IMR-90 (cell line): ENCODE results near the gene SRP14. TPM values are rescaled to one million over a fixed set of nuclear protein-coding genes. Genes with fewer than 3 reads are reported as not detected.
A peak's percentile ranks its signal among the peaks of the same experiment; 100 is the strongest.

ENCODE experiments used
- ATAC-seq: fragments of 200-7000 bp; cut with Tn5 transposase; 2 replicates; pipeline ENCODE4 v1.9.1; 2020; ENCODE audit warnings: low read depth, mild to moderate bottlenecking, moderate library complexity
- BruUV-seq: library from RNA; stranded (reverse); fragments of 400-500 nt; replicated peaks from 2 replicates; lab custom pipeline; 2021; lab: Mats Ljungman, UMichigan
- CTCF ChIA-PET: fragments of 300-600 bp; formaldehyde crosslinking; extraction: SDS; loops from one replicate; lab custom pipeline; 2021; ENCODE audit warnings: antibody characterized with exemption; lab: Yijun Ruan, JAX
- POLR2A ChIA-PET: fragments of 300-600 bp; sonication (Branson Sonifier 250); formaldehyde crosslinking; loops from one replicate; lab custom pipeline; 2022; ENCODE audit warnings: antibody characterized with exemption; ENCODE audit not compliant: unreplicated experiment; lab: Charles Lee
- DNase-seq: peaks from one replicate; pipeline ENCODE4 v3.0.0; 2013
- H2AFZ ChIP-seq: replicated peaks from 2 replicates; pipeline ENCODE3; 2013; ENCODE audit warnings: low read length, mild to moderate bottlenecking; ENCODE audit not compliant: poor library complexity
- H2AK5ac ChIP-seq: 2 replicates; pipeline ENCODE4 v1.6.1; 2013; ENCODE audit warnings: low read depth, low read length, inconsistent platforms
- H2AK9ac ChIP-seq: replicated peaks from 2 replicates; pipeline ENCODE3; 2013; ENCODE audit warnings: mild to moderate bottlenecking, low read depth, low read length, moderate library complexity; ENCODE audit not compliant: poor library complexity
- H2BK120ac ChIP-seq: 2 replicates; pipeline ENCODE4 v1.6.1; 2013; ENCODE audit warnings: low read depth, low read length, inconsistent platforms
- H2BK15ac ChIP-seq: 3 replicates; pipeline ENCODE4 v1.6.1; 2013; ENCODE audit warnings: low read depth, low read length, inconsistent platforms
- H2BK20ac ChIP-seq: 2 replicates; pipeline ENCODE4 v1.6.1; 2013; ENCODE audit warnings: low read depth, mild to moderate bottlenecking, inconsistent platforms, low read length, moderate library complexity
- H2BK5ac ChIP-seq: 2 replicates; pipeline ENCODE4 v1.6.1; 2013; ENCODE audit warnings: mild to moderate bottlenecking, low read depth, low read length, inconsistent platforms; ENCODE audit not compliant: poor library complexity, severe bottlenecking
- H3K14ac ChIP-seq: replicated peaks from 2 replicates; pipeline ENCODE4 v1.6.1; 2013; ENCODE audit warnings: low read depth, low read length, inconsistent platforms
- H3K18ac ChIP-seq: 2 replicates; pipeline ENCODE4 v1.6.1; 2013; ENCODE audit warnings: low read depth, low read length, control low read depth
- H3K23ac ChIP-seq: 2 replicates; pipeline ENCODE4 v1.6.1; 2013; ENCODE audit warnings: low read depth, low read length, inconsistent platforms
- H3K27ac ChIP-seq: 2 replicates; pipeline ENCODE4 v1.5.1; 2013; ENCODE audit warnings: mild to moderate bottlenecking, control low read depth, low read length; ENCODE audit not compliant: insufficient read depth
- H3K27me3 ChIP-seq: 2 replicates; pipeline ENCODE4 v1.6.1; 2013; ENCODE audit warnings: low read length; ENCODE audit not compliant: control insufficient read depth, insufficient read depth
- H3K36me3 ChIP-seq: 2 replicates; pipeline ENCODE4 v1.6.1; 2013; ENCODE audit warnings: low read length, mixed read lengths; ENCODE audit not compliant: control insufficient read depth, insufficient read depth
- H3K4ac ChIP-seq: 2 replicates; pipeline ENCODE4 v1.6.1; 2013; ENCODE audit warnings: low read depth, low read length, inconsistent platforms
- H3K4me1 ChIP-seq: 2 replicates; pipeline ENCODE4 v1.6.1; 2013; ENCODE audit warnings: low read length, mixed read lengths; ENCODE audit not compliant: control insufficient read depth, insufficient read depth
- H3K4me2 ChIP-seq: 2 replicates; pipeline ENCODE4 v1.6.1; 2013; ENCODE audit warnings: low read depth, mild to moderate bottlenecking, control low read depth, low read length, moderate library complexity
- H3K4me3 ChIP-seq: 2 replicates; pipeline ENCODE4 v1.5.1; 2013; ENCODE audit warnings: low read depth, mild to moderate bottlenecking, control low read depth, low read length, moderate library complexity; ENCODE audit not compliant: insufficient read depth
- H3K56ac ChIP-seq: 2 replicates; pipeline ENCODE4 v1.6.1; 2013; ENCODE audit warnings: low read length, inconsistent platforms; ENCODE audit not compliant: insufficient read depth; ENCODE audit errors: extremely low read depth
- H3K79me1 ChIP-seq, 2 experiments: 2 replicates each; pipeline ENCODE4 v1.6.1; 2013; ENCODE audit warnings: low read length in 2 of 2, inconsistent platforms in 1 of 2, low read depth in 1 of 2
- H3K9ac ChIP-seq: 2 replicates; pipeline ENCODE4 v1.6.1; 2013; ENCODE audit warnings: low read depth, low read length, control low read depth
- H3K9me1 ChIP-seq: 2 replicates; pipeline ENCODE4 v1.6.1; 2013; ENCODE audit warnings: low read length, inconsistent platforms; ENCODE audit not compliant: insufficient read depth
- H3K9me3 ChIP-seq: 2 replicates; pipeline ENCODE4 v1.6.1; 2013; ENCODE audit warnings: low read length; ENCODE audit not compliant: control insufficient read depth, insufficient read depth
- H4K20me1 ChIP-seq: 2 replicates; pipeline ENCODE4 v1.6.1; 2013; ENCODE audit warnings: low read length, inconsistent platforms; ENCODE audit not compliant: insufficient read depth
- H4K5ac ChIP-seq: 2 replicates; pipeline ENCODE4 v1.6.1; 2013; ENCODE audit warnings: mild to moderate bottlenecking, low read depth, low read length, control low read depth
- H4K8ac ChIP-seq, 2 experiments: 2 replicates each; pipeline ENCODE4 v1.6.1; 2013; ENCODE audit warnings: low read depth in 2 of 2, low read length in 2 of 2, control low read depth in 1 of 2, inconsistent platforms in 1 of 2
- H4K91ac ChIP-seq: 2 replicates; pipeline ENCODE4 v1.6.1; 2013; ENCODE audit warnings: low read depth, low read length, inconsistent platforms; ENCODE audit not compliant: insufficient read depth
- BHLHE40 ChIP-seq: fragments of 150-350 bp; IDR thresholded peaks from 2 replicates; pipeline ENCODE4 v1.6.1; 2016; ENCODE audit warnings: mild to moderate bottlenecking, low read depth, low read length
- CEBPB ChIP-seq: IDR thresholded peaks from 2 replicates; pipeline ENCODE4 v1.6.1; 2012; ENCODE audit warnings: low read depth, low read length, improper control_type of control experiment
- CHD1 ChIP-seq: IDR thresholded peaks from 2 replicates; pipeline ENCODE4 v1.6.1; 2012; ENCODE audit warnings: low read depth, low read length, improper control_type of control experiment
- CTCF ChIP-seq: conservative IDR thresholded peaks from 2 replicates; pipeline ENCODE4 v1.5.1; 2012; ENCODE audit warnings: mild to moderate bottlenecking, low read depth, low read length, improper control_type of control experiment
- ELK1 ChIP-seq: fragments of 150-350 bp; IDR thresholded peaks from 2 replicates; pipeline ENCODE4 v1.6.1; 2016; ENCODE audit warnings: low read depth, mild to moderate bottlenecking, low read length, moderate library complexity, borderline replicate concordance
- FOS ChIP-seq: fragments of 150-350 bp; IDR thresholded peaks from 2 replicates; pipeline ENCODE4 v1.6.1; 2016; ENCODE audit warnings: low read depth, low read length
- MAFK ChIP-seq: IDR thresholded peaks from 2 replicates; pipeline ENCODE4 v1.6.1; 2012; ENCODE audit warnings: low read depth, low read length, improper control_type of control experiment
- MAZ ChIP-seq: IDR thresholded peaks from 2 replicates; pipeline ENCODE4 v1.6.1; 2012; ENCODE audit warnings: low read depth, mild to moderate bottlenecking, low read length, improper control_type of control experiment, moderate library complexity, borderline replicate concordance
- MXI1 ChIP-seq: IDR thresholded peaks from 2 replicates; pipeline ENCODE4 v1.6.1; 2012; ENCODE audit warnings: low read depth, mild to moderate bottlenecking, low read length, moderate library complexity, borderline replicate concordance
- NFE2L2 ChIP-seq: fragments of 150-350 bp; IDR thresholded peaks from 2 replicates; pipeline ENCODE4 v1.6.1; 2016; ENCODE audit warnings: low read depth, mild to moderate bottlenecking, low read length
- POLR2A ChIP-seq: IDR thresholded peaks from 2 replicates; pipeline ENCODE4 v1.6.1; 2012; ENCODE audit warnings: mild to moderate bottlenecking, low read depth, low read length
- RAD21 ChIP-seq: IDR thresholded peaks from 2 replicates; pipeline ENCODE4 v1.6.1; 2012; ENCODE audit warnings: low read length, improper control_type of control experiment
- RCOR1 ChIP-seq: IDR thresholded peaks from 2 replicates; pipeline ENCODE4 v1.6.1; 2012; ENCODE audit warnings: mild to moderate bottlenecking, low read length, improper control_type of control experiment; ENCODE audit not compliant: insufficient replicate concordance
- RFX5 ChIP-seq: IDR thresholded peaks from 2 replicates; pipeline ENCODE4 v1.8.0; 2012; ENCODE audit warnings: low read depth, mild to moderate bottlenecking, low read length, moderate library complexity
- SMC3 ChIP-seq: fragments of 150-350 bp; IDR thresholded peaks from 2 replicates; pipeline ENCODE4 v1.6.1; 2016; ENCODE audit warnings: low read depth, mild to moderate bottlenecking, antibody characterized with exemption, low read length, moderate library complexity
- USF2 ChIP-seq: fragments of 150-350 bp; IDR thresholded peaks from 2 replicates; pipeline ENCODE4 v1.6.1; 2017; ENCODE audit warnings: mild to moderate bottlenecking, antibody characterized with exemption, low read length, low read depth
- WGBS, 2 experiments: methylation state at CpG; one replicate each; pipeline versions ENCODE4 v1.1.5 to v1.1.7; 2013; ENCODE audit warnings: missing lambda C conversion rate in 2 of 2; ENCODE audit not compliant: insufficient read length in 1 of 2; ENCODE audit errors: extremely low coverage in 2 of 2; 5-methylcytosine and 5-hydroxymethylcytosine counted together
- dilution Hi-C: fragments of 300-500 bp; cut with HindIII; formaldehyde crosslinking; loops from one replicate; pipeline ENCODE4 v1.14.3; 2018; ENCODE audit warnings: low sequenced_read_pairs; ENCODE audit not compliant: unreplicated experiment
- in situ Hi-C: fragments of 300-500 bp; cut with MboI; formaldehyde crosslinking; loops from 3 replicates; pipeline ENCODE4 v1.14.3; 2019; ENCODE audit warnings: low sequenced_read_pairs, inconsistent platforms, mixed read lengths
- intact Hi-C: fragments of 100-400 bp; cut with micrococcal nuclease; formaldehyde crosslinking; loops from 2 replicates; pipeline ENCODE4 v1.10.0; 2022
- polyA plus RNA-seq, 3 experiments: library from polyadenylated mRNA; depleted of rRNA; stranded (reverse); fragments of >200 nt; gene quantifications; 2 replicates each; pipeline ENCODE4 v1.2.3, GENCODE V29; 2012; ENCODE audit warnings: low replicate concordance in 1 of 3
- total RNA-seq: library from RNA; depleted of rRNA; stranded (reverse); fragments of >200 nt; gene quantifications from 2 replicates; pipeline ENCODE4 v1.2.3, GENCODE V29; 2012

The SRP14 gene
- total and polyA plus RNA-seq, 2 of the 4 experiments (the other 2 are of a cell fraction), result 106 to 295 TPM

DNA sequence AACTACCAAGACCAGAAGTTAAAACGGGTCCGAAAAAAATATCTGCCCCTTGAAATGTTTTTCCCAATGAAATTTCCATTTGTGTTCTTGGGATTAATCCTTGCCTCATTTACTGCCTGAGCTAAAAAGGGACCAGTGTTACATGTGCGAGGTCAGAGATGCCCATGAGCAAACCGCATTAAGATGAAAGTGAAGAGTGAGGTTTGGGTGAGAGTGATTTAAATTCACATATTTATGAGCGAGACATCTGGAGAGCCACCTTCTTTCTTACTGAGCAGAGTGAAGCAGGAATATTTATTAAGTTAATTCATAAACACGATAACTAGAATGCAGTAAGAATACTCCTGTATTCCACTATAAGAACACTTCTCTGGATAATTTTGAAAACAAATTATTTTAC is 41.3 kb downstream of the SRP14 start:
- whole genome bisulfite sequencing, 2 experiments, result 85% methylated on average over 4 of the region's 6 CpGs; no CpG with 5 or more reads in 1 of the 2 experiments
- Histone ChIP-seq H3K23ac (no peak overlapping the region), H3K18ac (peak overlapping the region; percentile 78; the same call in 1 of the 2 replicates), H2BK120ac (peak overlapping the region; percentile 63; the same call in 1 of the 2 replicates), H3K9me3 (no peaks in the 10 kb centered on the region), H4K5ac (peak overlapping the region; percentile 54; the same call in 1 of the 2 replicates), H3K4me1 (peaks cover 8% of the 10 kb centered on the region; the same call in 1 of the 2 replicates), H3K79me1 (peaks cover 14 to 17% of the 10 kb centered on the region in 2 experiments), H3K14ac (peak overlapping the region; percentile 50), H3K27me3 (no peaks in the 10 kb centered on the region), H3K4me3 (no peak overlapping the region), H2AFZ (no peak overlapping the region), H3K56ac (no peak overlapping the region), H2BK5ac (peak overlapping the region; percentile 62), H3K36me3 (peaks cover 37% of the 10 kb centered on the region), H2AK9ac (no peak overlapping the region), H3K9ac (no peak overlapping the region), H2BK20ac (peak overlapping the region; percentile 64; the same call in 1 of the 2 replicates), H3K4me2 (no peak overlapping the region), H4K91ac (no peak overlapping the region), H2BK15ac (peak overlapping the region; percentile 69; the same call in 1 of the 3 replicates), H4K20me1 (no peaks in the 10 kb centered on the region; the same call in 1 of the 2 replicates), H4K8ac (peak overlapping the region; percentile 35 to 57; a peak in 2 of 4 replicates), H3K4ac (peak overlapping the region; percentile 71; the same call in 1 of the 2 replicates), H3K9me1 (peaks cover 17% of the 10 kb centered on the region), H3K27ac (no peak overlapping the region), H2AK5ac (peak overlapping the region; percentile 64; the same call in 1 of the 2 replicates)
- ChIA-PET POLR2A (no interaction called here), CTCF (interaction anchor here (0.5 kb wide), 1 partner anchor 16 kb away, joined by 3 read pairs; no protein-coding TSS in a partner anchor)
- DNase-seq (no peak), ATAC-seq (no peak)
- no TSS peak for BruUV-seq
- dilution Hi-C loops, result no loop called here
- intact Hi-C loops, result loop anchor here (5.0 kb wide), 1 partner anchor 45 kb away; no protein-coding TSS in a partner anchor
- in situ Hi-C loops, result no loop called here
- no peak for TF ChIP-seq RAD21
- TF ChIP-seq ELK1, result no peak
- TF ChIP-seq CHD1, result no peak
- TF ChIP-seq FOS, result no peak
- no peak for TF ChIP-seq CEBPB
- no peak for TF ChIP-seq USF2
- TF ChIP-seq RCOR1, result no peak
- no peak for TF ChIP-seq RFX5
- TF ChIP-seq MAZ, result no peak
- TF ChIP-seq POLR2A, result no peak
- TF ChIP-seq MXI1, result no peak
- TF ChIP-seq MAFK, result no peak
- TF ChIP-seq CTCF, result no peak
- TF ChIP-seq SMC3, result no peak
- no peak for TF ChIP-seq NFE2L2
- no peak for TF ChIP-seq BHLHE40
